CD4-positive, alpha-beta T cell treated with Interleukin-15 for 1 hour (primary cell): ENCODE results near the gene TRIM22.
"Not testable (repeated sequence)": the region's sequence is repeated elsewhere in the genome, so short reads cannot be mapped to it uniquely, and the experiment has no call there.

Experiments used
- DNase-seq: peaks from one replicate; pipeline ENCODE4 v3.0.0-alpha.2; 2020

The TRIM22 gene

DNA sequence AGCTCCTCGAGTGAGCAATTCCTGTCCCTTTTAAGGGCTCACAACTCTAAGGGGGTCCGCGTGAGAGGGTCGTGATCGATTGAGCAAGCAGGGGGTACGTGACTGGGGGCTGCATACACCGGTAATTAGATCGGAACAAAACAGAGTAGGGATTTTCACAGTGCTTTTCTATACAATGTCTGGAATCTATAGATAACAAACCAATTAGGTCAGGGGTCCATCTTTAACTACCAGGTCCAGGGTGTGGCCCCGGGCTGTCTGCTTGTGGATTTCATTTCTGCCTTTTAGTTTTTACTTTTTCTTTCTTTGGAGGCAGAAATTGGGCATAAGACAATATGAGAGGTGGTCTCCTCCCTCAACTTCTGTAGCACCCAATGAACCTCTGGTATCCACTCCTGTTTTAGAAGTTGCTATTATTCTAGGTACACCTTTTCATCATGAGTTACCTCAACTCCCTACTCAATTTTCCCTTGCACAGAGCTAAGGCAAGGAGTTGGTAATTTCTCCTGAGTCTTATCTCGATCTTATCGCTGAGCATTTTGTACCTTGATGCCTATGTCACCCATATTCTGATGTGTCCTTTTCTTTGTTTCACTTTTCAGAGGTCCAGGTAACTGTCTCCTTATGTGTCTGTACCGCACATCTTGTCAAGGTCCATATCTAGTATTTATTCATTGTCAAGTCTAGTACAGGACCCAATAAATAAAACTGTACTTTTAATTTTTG lies 1.8 kb downstream of the TRIM22 start:
- not testable (repeated sequence) for DNase-seq

DNA sequence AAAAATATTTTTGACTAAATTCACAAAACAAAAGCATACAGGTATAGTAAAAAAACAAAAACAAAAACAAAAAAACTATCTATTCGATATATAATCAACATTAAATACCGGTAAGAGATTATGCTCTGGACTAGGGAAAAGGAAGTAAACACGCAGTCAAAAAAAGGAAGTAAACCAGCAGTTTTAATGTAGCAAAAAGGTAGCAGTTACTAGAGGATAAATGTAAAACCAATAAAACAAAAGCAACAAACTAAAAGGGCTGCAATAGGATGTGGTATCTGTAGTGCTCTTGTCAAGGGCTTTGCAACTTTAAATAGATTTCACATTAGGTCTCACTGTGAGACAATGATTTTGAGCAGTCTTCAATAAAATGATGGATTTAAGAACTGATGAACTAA lies 2.4 kb downstream of the TRIM22 start:
- no peak for DNase-seq

- DNase-seq: no peak
Measured at GRCh38 chr11:5694642-5695041, 5.1 kb downstream of the TRIM22 start.

DNA sequence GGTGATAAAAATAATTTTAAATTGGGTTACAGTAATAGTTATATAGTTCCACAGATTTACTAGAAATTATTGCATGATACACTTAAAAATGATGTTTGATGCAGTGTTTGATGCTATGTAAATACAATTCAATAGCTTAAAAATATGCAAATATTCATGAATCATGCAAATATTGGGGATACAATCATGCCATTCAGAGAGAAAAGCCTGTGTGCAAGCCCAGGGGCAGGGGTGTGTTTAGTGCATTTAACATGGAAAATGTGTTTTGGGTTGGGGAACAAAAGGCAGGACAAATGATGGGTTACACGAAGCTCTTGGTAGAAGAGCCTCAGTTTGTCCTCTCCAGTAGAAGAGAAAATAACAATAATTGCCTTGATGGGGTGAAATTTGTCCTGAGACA lies 6.0 kb downstream of the TRIM22 start:
- no peak for DNase-seq

DNA sequence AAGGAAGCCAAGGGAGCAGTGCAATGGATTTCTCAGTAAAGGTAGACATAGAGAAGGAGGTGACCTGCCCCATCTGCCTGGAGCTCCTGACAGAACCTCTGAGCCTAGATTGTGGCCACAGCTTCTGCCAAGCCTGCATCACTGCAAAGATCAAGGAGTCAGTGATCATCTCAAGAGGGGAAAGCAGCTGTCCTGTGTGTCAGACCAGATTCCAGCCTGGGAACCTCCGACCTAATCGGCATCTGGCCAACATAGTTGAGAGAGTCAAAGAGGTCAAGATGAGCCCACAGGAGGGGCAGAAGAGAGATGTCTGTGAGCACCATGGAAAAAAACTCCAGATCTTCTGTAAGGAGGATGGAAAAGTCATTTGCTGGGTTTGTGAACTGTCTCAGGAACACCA lies 6.6 kb downstream of the TRIM22 start:
- no peak for DNase-seq

DNA sequence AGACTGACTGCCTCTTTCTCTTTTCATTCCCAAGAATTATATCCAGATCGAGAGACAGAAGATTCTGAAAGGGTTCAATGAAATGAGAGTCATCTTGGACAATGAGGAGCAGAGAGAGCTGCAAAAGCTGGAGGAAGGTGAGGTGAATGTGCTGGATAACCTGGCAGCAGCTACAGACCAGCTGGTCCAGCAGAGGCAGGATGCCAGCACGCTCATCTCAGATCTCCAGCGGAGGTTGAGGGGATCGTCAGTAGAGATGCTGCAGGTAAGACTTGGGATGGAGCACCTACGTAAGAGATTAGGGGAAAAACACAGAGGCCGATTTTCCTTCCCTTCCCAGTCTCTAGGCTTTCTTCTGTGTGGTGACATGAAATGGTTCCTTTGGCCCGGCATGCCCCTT lies 8.7 kb downstream of the TRIM22 start:
- DNase-seq: no peak

DNA sequence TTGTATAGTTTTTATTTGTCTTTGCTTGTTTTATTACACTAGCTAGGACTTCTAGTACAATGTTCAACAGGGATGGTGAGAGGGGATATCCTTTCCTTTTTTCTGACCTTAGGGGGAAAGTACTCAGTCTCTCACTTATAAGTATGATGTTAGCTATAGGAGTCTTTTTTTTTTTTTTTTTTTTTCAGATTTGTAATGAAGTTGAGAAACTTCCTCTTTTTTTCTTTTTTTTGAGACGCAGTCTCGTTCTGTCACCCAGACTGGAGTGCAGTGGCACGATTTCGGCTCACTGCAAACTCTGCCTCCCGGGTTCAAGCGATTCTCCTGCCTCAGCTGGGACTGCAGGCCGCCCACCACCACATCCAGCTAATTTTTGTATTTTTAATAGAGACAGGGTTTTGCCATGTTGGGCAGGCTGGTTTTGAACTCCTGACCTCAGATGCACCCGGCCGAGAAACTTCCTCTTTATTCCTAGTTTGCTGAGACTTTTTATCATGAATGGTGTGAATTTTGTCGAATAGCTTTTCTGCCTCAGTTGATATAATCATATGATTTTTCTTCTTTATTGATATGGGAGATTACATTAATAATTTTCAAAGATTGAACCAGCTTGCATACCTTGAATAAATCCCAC lies 10.9 kb downstream of the TRIM22 start:
- DNase-seq: no peak

- DNase-seq: no peak
Measured at GRCh38 chr11:5701055-5701577, 11.5 kb downstream of the TRIM22 start.

GRCh38 chr11:5703741-5704536 lies 14.3 kb downstream of the TRIM22 start:
- DNase-seq: no peak

- DNase-seq: no peak
Measured at GRCh38 chr11:5705688-5706087, 16.1 kb downstream of the TRIM22 start.

- no peak for DNase-seq
Measured at GRCh38 chr11:5712507-5712906, 22.9 kb downstream of the TRIM22 start.

GRCh38 chr11:5713695-5714094 lies 24.1 kb downstream of the TRIM22 start:
- no peak for DNase-seq

DNA sequence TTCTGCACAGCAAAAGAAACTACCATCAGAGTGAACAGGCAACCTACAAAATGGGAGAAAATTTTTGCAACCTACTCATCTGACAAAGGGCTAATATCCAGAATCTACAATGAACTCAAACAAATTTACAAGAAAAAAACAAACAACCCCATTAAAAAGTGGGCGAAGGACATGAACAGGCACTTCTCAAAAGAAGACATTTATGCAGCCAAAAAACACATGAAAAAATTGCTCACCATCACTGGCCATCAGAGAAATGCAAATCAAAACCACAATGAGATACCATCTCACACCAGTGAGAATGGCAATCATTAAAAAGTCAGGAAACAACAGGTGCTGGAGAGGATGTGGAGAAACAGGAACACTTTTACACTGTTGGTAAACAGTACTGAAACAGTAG lies 26.9 kb downstream of the TRIM22 start:
- not testable (repeated sequence) for DNase-seq

GRCh38 chr11:5719703-5720495 lies 30.3 kb downstream of the TRIM22 start:
- no peak for DNase-seq

- no peak for DNase-seq
Measured at GRCh38 chr11:5722622-5723021, 33.0 kb downstream of the TRIM22 start.

DNA sequence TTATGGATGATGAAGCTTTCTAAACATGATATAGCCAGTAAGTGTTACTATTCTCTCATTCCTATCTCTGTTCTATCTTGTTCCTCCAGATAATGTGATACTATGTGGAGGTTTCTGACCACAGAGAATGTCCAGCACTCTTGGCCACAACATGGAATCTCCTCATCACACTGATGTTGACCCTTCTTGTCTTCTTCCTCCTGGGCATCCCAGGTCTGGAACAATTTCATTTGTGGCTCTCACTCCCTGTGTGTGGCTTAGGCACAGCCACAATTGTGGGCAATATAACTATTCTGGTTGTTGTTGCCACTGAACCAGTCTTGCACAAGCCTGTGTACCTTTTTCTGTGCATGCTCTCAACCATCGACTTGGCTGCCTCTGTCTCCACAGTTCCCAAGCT lies 36.8 kb downstream of the TRIM22 start:
- no peak for DNase-seq

GRCh38 chr11:5727691-5728090 lies 38.1 kb downstream of the TRIM22 start:
- DNase-seq: no peak

- no peak for DNase-seq
Measured at GRCh38 chr11:5736396-5736795, 46.8 kb downstream of the TRIM22 start, which contains the start of gene OR56B1. Gene OR56B1 (plus strand): TSS chr11:5736448. CDS start chr11:5736517, 69 bp downstream.

- no peak for DNase-seq
Measured at GRCh38 chr11:5737091-5737490, 47.5 kb downstream of the TRIM22 start.

DNA sequence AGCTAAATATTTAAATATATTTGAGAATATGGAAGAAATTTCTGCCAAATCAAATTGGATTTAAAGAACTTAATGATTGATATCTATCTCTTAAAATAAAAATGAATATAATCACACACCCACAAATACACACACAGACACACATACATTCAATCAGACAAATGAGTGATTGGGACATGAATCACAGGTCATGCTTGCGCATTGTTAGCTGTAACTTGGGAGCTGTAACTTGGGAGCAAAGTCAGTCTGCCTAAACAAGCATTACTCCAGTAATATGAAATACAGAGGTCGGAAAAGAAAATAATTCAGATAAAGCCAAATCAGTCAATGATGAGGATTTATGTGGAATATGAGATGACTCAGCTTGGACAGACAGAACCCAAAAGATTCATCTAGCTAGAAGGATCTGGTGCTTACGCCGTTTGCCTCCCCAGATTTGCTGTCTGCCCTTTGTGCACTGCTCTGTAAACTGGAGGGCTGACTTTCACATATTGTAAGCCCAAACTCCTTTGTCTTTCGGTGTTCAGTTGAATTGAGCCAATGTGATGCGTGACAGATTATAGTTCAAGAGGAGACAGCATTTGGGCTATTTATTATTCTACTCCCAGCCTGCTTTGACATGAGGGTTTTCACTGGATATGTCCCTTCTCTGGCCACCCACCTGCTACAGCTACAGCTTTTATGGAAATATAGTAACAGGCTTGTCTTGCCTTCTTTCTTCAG lies 48.2 kb downstream of the TRIM22 start:
- DNase-seq: no peak

GRCh38 chr11:5738431-5738830 lies 48.8 kb downstream of the TRIM22 start:
- no peak for DNase-seq

DNA sequence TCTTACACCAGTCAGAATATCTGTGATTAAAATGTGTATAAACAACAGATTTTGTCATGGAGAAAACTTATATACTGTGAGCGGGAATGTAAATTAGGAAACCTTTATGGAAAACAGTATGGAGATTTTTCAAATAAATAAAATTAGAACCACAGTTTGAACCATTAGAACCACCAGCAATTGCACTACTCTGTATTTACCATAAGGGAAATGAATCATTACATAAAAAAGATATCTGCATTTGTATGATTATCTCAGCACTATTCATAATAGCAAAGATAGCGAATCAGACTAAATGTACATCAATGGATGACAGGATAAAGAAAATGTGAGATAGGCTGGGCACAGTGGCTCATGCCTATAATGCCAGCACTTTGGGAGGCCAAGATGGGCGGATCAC lies 57.0 kb downstream of the TRIM22 start:
- no peak for DNase-seq
